Subcutaneous adipose tissue (tissue), 4 donors: Measurements from ENCODE around the gene MCC. TPM values are rescaled to one million over a fixed set of nuclear protein-coding genes. Genes with fewer than 3 reads are reported as not detected.

Source experiments
- total RNA-seq, 4 donors: library from RNA; depleted of rRNA; stranded (reverse); fragments of >200 nt; gene quantifications; one replicate each; pipeline ENCODE4 v1.1.0, GENCODE V29; 2016
- TF ChIP-seq, protein P1 (sequence below): fragments of 450-650 bp; IDR thresholded peaks from one replicate; pipeline ENCODE4 v1.5.1; 2016; ENCODE audit warnings: low read depth, mild to moderate bottlenecking, control low read depth, antibody characterized with exemption, moderate library complexity

Gene MCC
- total RNA-seq, 4 donors from 2014 or later, result 15.0 to 57.3 (median 23.7) TPM

DNA sequence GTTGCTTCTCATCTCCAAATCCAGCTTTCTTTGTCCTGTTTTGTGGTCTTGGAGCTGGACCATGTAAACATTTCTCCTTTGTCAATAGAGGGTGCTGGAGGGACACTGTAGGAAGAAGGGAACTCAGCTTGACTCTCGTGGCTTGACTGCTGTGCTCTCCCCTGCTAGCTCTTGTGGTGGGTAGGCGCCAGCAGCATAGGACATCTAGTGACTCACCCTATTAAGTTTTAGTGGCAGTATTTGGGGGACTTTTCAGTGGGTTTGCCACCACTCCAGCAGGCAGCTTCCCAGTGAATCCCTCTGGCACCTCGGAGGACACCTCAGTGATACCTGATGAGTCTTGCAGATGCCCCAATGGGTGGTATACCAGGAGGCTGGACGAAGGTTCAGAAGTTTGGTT, 151.3 kb downstream of the MCC start:
- TF ChIP-seq, protein P1, sequence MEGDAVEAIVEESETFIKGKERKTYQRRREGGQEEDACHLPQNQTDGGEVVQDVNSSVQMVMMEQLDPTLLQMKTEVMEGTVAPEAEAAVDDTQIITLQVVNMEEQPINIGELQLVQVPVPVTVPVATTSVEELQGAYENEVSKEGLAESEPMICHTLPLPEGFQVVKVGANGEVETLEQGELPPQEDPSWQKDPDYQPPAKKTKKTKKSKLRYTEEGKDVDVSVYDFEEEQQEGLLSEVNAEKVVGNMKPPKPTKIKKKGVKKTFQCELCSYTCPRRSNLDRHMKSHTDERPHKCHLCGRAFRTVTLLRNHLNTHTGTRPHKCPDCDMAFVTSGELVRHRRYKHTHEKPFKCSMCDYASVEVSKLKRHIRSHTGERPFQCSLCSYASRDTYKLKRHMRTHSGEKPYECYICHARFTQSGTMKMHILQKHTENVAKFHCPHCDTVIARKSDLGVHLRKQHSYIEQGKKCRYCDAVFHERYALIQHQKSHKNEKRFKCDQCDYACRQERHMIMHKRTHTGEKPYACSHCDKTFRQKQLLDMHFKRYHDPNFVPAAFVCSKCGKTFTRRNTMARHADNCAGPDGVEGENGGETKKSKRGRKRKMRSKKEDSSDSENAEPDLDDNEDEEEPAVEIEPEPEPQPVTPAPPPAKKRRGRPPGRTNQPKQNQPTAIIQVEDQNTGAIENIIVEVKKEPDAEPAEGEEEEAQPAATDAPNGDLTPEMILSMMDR, result no peak

- TF ChIP-seq, protein P1, result no peak
These were observed 154.8 kb downstream of the MCC start for GRCh38 chr5:113333411-113333810.

DNA sequence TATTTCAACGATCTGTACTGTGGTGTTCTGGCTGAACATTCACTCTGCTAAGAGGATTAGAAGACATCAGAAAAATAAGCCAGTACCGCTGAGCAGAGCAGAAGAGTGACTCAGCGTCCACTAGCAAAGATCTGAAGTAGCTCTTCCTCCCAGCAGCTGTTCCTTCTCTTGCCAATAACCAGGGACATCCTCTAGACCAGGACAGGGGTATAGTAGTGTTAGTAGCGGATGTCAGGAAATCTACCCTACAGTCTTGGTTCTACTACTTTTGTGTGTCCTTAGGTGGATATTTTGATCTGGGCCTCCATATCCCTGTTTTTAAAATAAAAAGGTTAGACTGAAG, 157.1 kb downstream of the MCC start:
- TF ChIP-seq, protein P1, result no peak

DNA sequence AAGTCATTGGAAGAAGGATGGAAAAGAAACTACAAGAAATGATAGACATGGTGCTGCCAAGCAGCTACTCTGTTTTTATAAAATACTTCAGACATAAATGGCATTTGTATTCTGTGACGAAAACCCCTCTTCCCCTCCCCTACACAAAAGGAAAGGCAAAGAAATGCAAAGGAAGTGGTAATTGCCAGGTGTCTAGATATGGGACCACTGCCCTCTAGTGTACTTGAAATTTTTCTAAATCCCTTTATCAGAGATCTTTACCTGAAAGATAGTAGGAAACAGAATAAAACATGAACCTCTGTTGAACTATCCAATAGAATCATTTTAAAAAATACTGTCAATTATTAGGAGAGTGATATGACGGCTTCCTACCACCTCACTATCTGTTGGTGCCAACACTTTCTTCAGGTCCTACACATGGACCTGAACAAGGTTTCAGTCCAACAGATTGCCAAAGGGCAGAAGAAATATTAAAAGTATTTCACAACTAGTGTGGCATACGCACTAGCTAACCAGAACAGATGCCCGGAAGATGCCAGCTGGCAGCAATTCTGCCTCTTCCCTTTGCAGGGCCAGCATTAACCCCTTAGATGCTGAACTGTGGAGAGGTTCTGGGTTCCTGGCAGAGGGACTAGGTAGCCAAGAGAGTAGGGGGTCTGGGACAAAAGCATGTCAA, 157.6 kb downstream of the MCC start:
- TF ChIP-seq, protein P1, result no peak

DNA sequence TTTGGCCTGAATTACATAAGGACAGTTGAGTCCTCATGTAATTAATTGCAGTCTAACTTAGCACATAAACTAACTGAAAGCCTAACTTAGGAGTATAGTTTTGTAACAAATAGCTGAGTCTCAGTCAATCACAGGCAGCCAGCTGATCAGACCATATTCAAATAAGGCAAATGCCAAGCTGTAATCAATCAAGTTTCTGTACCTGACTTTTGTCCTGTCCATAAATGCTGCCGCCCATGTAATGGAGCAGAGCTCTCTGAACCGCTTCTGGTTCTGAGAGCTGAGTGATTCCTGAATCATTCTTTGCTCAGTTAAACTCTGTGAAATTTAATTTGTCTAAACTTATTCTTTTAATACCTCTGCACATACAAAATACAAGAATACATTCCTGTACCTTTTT, 158.3 kb downstream of the MCC start:
- TF ChIP-seq, protein P1, result no peak

- TF ChIP-seq, protein P1, result no peak
These were observed 163.2 kb downstream of the MCC start for GRCh38 chr5:113325054-113325453.

GRCh38 chr5:113321276-113321675, 167.0 kb downstream of the MCC start:
- TF ChIP-seq, protein P1, result no peak
